Activated T-helper 1 cell treated with Interleukin-2 at 50 U/mL for 16 hours (primary cell): ENCODE results near the gene CNFN.

Experiments
- DNase-seq: peaks from one replicate; pipeline ENCODE4 v3.0.0-alpha.2; 2020; ENCODE audit warnings: low read depth

CNFN gene

DNA sequence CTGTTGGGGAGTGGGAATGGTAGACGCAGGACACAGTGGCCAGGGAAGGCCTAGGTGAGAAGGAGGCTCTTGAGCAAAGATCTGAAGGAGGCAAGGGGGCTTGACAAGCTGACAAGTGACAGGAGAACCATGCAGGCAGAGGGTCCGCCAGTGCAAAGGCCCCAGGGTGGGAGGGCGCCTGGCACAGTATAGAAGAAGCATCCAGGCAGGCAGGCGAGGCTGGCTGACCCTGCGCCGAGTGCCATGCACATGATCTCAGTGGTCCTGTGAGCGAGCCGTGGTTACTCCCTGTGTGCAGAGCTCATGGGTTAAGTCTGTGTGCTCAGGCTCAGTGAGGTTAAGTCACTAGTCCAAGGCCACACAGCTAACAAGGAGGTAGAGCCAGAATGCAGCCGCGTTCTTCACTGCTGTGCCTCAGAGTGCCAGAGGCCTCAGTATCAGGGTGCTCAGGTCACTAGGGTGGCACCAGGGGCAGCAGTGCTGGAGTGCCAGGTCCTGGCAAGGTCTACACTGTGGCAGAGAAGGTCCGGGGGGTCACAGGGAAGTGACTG lies 15.2 kb downstream of the CNFN start:
- DNase-seq, result no peak

DNA sequence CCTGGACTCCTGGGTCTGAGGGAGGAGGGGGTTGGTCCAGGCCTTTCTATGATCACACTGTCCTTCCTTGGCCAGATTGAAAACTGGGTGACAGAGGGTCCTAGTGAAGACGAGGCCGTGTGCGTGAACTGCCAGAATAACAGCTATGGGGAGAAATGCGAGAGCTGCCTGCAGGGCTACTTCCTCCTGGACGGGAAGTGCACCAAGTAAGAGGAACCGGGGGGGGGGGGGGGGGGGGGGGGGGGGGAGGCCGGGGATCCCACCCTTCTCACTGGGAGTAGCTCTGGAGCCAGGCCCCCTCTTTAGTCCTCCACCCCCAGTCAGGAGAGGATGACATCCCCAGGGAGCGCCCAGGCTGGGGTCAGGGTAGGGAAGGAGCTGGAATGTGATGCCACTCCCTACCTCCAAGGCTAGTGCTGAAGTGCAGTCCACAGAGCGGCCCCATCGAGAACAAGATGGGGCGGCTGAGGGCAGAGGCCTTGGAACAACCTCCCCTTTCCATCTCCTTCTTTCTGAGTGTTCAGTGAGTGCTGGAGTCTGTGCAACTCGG lies 19.4 kb downstream of the CNFN start:
- no peak for DNase-seq

DNA sequence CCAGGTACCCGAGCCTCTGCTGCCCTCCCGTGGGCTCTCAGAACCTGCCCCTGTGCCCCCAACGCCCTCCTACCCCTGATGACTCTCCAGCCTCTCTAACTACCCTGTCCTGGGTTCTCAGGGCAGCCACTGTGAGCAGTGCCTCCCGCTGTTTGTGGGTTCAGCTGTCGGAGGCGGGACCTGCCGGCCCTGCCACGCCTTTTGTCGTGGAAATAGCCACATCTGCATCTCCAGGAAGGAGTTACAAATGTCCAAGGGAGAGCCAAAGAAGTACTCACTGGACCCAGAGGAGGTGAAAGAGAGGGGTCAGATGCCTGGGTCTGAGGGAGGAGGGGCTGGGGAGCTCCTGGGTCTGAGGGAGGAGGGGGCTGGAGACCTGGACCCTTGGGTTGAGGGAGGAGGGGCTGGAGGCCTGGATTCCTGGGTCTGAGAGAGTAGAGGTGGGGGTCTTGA lies 20.0 kb downstream of the CNFN start:
- DNase-seq, result no peak

DNA sequence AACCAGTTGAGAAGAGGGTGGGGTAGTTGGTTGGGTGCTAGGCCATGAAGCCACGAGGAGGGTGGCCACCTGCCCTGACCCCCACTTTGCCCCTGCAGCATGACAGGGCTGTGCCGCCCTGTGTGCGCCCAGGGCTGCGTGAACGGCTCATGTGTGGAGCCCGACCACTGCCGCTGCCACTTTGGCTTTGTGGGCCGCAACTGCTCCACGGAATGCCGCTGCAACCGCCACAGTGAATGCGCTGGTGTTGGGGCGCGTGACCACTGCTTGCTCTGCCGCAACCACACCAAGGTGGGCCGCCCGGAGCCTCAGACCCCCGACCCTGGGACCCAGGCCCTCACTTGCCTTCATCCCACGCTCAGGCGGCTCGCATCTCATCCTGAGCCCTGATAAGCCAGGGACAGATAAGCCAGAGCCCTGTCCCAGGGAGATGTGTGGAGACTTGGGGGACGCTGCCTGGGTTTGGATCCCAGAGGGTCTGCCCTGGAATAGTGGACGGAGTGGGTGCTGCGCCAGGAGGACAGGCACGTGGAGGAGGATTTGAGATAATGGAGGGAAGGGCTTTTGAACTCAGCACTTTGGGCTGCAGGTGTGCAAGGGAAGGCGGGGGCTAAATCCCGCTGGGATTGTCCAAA lies 20.5 kb downstream of the CNFN start:
- no peak for DNase-seq

DNA sequence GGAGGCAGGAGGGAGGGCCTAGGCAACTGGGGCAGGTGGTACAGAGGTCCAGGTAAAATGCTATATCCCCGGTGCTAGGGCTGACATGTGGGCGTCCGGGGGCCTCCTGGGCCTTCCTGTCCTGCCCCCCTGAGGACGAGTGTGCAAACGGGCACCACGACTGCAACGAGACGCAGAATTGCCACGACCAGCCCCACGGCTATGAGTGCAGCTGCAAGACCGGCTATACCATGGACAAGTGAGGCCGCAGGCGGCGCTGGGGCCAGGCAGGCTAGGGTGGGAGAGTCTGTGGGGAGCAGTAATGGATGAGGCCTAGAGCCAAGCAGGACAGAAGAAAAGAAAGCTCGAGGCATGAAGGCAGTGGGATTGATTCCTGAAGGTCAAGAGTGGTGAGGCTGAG lies 21.3 kb downstream of the CNFN start:
- no peak for DNase-seq

DNA sequence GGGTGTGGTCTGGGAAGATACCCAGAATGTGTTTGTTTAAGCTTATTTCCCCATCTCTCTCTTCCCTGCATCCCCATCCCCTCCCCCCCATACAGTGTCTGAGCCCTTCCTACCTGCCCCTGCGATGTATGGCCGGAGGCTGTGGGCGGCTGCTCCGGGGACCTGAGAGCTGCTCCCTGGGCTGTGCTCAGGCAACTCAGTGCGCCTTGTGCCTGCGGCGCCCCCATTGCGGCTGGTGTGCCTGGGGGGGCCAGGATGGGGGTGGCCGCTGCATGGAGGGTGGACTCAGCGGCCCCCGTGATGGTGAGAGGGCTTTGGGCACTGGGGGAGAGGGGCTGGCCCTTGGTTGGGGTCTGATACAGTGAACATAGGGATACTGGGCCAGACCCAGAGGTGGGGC lies 21.7 kb downstream of the CNFN start:
- DNase-seq, result no peak

DNA sequence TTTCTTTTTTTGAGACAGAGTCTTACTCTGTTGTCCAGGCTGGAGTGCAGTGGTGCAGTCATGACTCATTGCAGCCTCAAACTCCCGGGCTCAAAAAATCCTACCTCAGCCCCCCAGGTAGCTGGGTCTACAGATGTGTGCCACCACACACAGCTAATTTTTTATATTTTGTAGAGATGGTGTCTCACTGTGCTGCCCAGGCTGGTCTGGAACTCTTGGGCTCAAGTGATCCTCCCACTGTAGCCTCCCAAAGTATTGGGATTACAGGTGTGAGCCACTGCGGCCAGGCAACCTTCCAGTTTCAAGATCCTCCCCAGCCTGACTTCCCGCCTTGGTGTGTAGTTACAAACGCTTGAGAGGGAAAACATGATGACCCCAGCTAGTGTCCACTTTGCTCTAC lies 22.2 kb downstream of the CNFN start:
- DNase-seq, result no peak

DNA sequence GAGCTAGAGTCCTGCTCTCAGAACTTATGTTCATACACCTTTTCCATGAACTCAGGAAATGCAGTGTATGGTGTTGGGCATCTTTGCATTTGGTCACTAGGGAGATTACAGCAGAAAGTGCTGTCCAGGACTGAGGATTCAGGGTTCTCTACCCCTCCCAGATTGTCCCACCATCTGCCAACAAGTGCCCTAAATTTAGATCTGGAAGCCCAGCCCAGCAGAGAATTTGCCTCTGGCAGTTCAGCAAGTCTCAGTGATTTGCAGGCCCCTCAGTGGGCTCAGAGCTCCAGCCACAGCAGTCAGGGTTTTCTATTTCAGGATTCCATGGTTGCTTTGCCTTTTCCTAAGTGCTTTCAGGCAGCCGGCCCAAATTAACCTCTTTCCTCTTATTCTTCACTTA lies 23.4 kb downstream of the CNFN start:
- DNase-seq, result no peak

DNA sequence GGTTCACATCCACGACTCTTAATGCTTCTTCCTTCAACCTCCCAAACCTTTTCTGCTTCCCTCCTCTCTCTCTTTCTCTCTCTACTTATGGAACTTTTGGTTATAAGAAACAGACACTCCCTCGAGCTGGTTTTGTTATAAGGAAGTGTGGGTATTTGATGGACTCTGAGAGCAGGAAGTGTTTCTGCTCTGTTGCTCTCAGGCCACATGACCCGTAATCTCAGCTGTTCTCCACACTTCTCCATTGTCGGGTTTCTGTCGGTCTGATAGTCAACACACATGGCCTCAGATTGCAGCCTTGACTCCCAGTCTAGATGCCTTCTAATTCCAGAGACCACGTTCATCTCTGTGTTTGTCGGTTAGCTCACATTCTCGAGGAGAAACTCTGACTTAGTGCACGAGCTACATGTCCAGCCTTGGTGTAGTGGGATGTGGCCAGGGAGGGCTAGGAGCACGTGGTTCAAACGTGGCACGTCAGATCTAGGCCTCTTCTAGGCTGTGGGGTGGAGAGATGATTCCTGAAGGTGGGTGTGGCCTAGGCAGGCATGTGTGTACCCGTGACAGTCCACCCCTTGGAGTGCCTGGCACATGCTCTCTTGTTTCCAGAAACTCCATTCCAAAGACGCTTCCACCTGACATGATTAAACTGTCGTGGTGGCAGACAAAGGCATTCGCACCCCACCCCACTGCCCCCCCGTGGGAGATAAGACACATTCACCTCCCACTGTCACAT lies 26.3 kb downstream of the CNFN start:
- DNase-seq, result no peak

DNA sequence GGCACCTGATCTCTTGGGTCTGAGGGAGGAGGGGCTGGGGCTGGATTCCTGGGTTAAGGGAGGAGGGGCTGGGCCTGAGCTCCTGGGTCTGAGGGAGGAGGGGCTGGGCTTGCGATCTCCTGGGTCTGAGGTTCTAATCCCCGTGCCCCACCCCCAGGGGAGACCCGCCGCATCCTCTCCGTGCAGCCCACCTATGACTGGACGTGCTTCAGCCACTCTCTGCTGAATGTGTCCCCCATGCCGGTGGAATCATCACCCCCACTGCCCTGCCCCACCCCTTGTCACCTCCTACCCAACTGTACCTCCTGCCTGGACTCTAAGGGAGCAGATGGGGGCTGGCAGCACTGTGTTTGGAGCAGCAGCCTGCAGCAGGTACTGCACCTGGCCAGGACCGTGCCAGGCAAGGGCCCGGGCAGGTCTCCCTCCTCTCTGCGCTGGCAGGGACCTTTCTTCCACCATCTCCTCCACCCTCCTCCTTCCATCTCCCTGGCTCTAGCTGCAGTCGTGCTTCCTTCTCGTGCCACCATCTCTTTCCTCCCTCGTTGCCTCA lies 27.1 kb downstream of the CNFN start:
- no peak for DNase-seq

DNA sequence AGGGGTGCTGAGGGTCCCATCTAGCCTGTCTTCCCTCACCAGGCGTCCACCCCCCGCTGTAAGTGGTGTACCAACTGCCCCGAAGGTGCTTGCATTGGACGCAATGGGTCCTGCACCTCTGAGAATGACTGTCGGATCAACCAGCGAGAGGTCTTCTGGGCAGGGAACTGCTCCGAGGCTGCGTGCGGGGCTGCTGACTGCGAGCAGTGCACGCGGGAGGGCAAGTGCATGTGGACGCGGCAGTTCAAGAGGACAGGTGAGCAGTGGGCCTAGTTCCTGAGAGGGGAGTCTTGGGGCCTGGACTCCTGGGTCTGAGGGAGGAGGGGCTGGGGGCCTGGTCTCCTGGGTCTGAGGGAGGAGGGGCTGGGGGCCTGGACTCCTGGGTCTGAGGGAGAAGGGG lies 27.8 kb downstream of the CNFN start:
- DNase-seq, result no peak

DNA sequence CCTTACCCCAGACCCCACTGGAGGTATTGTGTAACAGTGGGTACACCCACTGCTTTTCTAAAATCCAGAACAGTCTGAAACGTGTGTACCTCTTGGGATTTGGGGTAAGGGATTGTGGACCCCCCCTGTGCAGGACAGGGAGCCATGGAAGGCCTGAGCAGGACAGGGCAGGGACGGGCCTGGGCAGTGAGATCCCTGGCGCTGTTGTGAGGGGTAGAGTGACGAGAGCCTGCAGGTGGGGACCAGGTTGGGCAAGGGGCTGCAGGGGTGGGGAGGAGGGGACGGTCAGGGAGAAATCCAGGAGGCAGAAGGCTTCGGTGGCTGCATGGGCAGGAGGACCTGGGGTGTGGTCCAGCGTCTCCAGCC lies 28.6 kb downstream of the CNFN start:
- DNase-seq, result no peak

DNA sequence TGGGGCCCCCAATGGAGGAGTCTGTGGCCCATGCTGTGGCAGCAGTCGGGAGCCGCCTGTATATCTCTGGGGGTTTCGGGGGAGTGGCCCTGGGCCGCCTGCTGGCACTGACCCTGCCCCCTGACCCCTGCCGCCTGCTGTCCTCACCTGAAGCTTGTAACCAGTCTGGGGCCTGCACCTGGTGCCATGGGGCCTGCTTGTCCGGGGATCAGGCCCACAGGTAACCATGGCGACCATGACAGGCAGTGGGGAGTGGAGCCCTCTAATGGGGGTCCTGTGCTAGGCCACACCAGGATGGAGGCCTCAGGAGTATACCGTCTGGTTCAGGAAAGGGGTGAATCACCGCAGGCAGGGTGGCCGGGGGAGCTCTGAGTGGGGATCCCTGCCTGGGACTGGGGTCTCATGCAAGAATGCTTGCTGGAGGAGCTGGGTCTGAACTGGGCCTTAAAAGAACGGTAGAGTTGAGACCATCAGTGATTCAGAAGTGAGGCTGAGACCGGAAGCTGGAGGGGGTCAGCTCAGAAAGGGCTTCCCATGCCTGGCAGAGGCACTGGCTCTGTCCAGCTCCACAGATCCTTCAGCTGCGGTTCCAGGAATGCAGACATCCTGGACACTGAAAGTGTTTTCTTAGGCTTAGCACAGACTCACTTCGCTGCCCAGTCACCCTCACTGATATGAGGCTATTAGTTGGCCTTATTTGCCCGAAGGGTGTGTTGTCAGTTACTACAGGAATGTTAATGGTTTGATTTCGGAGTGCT lies 29.1 kb downstream of the CNFN start:
- DNase-seq, result no peak

DNA sequence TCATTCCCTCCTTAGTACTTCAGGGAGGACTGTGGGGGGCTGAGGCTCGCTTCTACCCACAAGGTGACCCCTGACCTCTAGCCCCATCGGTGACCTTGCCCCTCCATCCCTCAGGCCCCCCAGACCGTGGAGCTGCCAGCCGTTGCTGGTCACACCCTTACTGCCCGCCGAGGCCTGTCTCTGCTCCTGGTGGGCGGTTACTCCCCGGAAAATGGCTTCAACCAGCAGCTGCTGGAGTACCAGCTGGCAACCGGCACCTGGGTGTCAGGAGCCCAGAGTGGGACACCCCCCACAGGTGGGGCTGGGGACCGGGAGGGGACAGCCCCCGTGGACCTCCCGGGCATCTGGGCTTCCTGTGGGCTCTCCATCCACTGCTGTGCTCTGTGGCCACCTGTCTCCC lies 32.8 kb downstream of the CNFN start:
- DNase-seq, result no peak

DNA sequence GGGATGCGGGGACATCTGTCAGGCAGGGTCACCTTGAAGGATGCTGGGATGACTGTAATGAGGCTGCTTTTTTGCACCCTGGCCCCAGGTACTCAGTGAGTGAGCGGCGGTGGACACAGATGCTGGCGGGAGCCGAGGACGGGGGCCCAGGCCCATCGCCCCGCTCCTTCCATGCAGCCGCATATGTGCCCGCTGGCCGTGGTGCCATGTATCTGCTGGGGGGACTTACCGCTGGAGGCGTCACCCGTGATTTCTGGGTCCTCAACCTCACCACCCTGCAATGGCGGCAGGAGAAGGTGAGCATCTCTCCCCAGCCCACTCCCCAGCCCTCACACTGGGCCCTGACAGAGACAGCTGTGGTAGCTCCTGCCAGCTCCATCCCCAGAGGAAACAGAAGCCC lies 33.4 kb downstream of the CNFN start:
- no peak for DNase-seq

DNA sequence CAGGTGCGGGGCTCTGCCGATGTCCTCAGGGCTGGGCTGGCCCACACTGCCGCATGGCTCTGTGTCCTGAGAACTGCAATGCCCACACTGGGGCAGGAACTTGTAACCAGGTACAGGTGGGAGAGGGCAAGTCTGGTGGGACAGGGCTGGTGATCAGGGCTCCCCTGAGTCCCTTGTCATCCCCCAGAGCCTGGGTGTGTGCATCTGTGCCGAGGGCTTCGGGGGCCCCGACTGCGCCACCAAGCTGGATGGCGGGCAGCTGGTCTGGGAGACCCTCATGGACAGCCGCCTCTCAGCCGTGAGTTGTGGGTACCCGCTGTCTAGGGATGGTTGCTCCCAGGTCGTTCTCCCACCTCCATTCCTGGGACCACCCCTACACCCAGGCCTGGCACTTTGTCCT lies 34.2 kb downstream of the CNFN start:
- DNase-seq, result no peak

DNA sequence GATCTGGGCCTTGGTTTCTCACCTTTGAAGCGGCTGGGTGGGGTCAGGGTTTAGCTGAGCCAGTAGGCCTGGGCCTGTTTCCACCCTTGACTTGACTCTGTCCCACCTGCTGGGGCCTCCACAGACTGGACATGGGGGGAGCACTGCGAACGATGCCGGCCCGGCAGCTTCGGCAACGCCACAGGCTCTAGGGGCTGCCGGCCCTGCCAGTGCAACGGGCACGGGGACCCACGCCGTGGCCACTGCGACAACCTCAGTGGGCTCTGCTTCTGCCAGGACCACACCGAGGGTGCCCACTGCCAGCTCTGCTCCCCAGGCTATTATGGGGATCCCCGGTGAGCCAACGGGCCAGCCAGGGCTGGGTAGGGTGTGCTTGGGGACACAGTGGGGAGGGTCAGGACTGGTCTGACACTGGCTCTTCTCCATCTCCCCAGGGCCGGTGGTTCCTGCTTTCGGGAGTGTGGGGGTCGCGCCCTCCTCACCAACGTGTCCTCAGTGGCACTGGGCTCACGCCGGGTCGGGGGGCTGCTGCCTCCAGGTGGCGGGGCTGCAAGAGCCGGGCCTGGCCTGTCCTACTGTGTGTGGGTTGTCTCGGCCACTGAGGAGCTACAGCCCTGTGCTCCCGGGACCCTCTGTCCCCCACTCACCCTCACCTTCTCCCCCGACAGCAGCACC lies 36.6 kb downstream of the CNFN start:
- DNase-seq, result no peak

DNA sequence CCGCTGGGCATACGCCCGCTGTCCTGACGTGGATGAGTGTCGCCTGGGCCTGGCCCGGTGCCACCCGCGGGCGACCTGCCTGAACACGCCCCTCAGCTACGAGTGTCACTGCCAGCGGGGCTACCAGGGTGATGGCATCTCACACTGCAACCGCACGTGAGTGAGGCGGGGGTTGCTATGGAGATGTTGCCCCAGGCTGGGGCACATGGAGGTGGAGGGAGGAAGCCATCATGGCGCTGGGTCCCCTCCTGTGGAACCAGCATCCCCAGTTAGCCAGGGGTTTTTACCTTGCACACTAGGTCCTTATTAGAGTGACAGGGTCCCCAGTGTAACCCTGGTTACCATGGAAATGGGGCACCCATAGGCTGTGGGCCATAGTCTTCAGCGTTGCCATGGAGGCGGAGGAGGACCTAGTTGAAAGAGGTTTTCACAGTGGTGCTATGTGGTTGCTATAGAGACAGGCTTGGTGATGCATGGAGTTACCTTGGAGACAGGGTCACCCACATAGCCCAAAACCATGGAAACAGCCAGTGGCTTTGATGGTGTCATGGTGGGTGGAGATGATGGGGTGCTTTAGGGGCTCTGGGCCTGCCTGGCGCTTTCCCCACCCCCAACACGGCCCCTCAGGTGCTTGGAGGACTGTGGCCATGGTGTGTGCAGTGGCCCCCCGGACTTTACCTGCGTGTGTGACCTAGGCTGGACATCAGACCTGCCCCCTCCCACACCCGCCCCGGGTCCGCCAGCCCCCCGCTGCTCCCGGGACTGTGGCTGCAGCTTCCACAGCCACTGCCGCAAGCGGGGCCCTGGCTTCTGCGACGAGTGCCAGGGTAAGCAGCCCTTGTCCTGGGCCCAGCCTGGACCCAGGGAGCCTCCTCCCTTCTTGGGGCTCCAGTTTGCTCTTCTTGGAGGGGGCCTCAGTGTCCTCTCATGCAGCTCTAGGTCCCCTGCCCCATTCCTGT lies 37.5 kb downstream of the CNFN start:
- no peak for DNase-seq

DNA sequence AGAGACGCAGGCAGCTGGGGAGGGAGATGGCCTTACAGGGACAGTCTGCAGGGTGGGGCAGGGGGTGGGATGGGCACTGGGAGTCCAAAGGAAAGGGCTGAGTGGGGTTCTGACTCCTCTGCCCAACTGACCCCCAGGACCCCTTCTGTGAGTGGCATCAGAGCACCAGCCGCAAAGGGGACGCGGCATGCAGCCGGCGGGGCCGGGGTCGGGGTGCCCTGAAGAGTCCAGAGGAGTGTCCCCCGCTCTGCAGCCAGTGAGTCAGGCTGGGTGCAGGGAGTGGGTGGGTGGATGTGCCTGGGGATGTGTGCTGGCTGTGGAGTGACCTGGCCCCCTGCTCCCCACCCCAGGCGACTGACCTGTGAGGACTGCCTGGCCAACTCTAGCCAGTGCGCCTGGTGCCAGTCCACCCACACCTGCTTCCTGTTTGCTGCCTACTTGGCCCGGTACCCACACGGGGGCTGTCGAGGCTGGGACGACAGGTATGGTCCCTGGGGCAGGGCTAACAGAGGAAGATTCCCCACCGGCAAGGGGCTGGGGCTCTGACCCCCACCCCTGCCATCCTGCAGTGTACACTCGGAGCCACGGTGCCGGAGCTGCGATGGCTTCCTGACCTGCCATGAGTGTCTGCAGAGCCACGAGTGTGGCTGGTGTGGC lies 38.9 kb downstream of the CNFN start:
- no peak for DNase-seq

DNA sequence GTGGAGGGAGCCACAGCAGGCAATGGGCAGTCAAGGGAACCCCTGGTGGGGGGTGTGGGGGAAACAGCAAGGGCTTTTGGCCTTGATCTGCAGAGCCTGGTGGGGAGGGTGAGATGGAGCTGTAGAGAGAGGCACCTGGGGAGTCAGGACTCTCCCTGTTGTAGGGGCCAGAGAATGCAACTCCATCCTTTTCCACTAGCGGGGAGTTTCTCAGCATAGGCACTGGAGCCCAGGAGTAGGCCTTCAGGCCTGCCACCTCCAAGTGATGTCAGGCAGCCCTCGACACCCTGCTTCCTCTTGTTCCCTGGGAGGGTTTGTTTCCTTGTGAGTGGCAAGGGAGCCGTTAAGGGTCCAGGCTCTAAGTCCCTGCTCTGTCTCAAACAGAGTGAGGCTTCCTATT lies 39.7 kb downstream of the CNFN start:
- DNase-seq, result no peak
